GM18867 (cell line): ENCODE data around the gene PKN1.

ENCODE experiments used
- ATAC-seq: cut with Tn5 transposase; IDR thresholded peaks from one replicate; pipeline ENCODE4 v1.9.1; 2021; ENCODE audit warnings: mild to moderate bottlenecking, moderate library complexity; ENCODE audit not compliant: unreplicated experiment

PKN1 gene

GRCh38 chr19:14405758-14406644 lies 27.1 kb upstream of the PKN1 start:
- ATAC-seq: peak; percentile 70

GRCh38 chr19:14406645-14407401 lies 26.3 kb upstream of the PKN1 start:
- ATAC-seq: no peak

GRCh38 chr19:14407605-14408484 lies 25.3 kb upstream of the PKN1 start:
- ATAC-seq: no peak

- no peak for ATAC-seq
These were observed 24.5 kb upstream of the PKN1 start for GRCh38 chr19:14408491-14409145.

GRCh38 chr19:14409146-14410023 lies 23.7 kb upstream of the PKN1 start:
- ATAC-seq: no peak

GRCh38 chr19:14410091-14411051 lies 22.7 kb upstream of the PKN1 start:
- ATAC-seq: no peak

- ATAC-seq: no peak
These were observed 21.8 kb upstream of the PKN1 start for GRCh38 chr19:14411161-14411937.

- ATAC-seq: no peak
These were observed 21.2 kb upstream of the PKN1 start for GRCh38 chr19:14411938-14412245.

- no peak for ATAC-seq
These were observed 20.6 kb upstream of the PKN1 start for GRCh38 chr19:14412324-14412995.

GRCh38 chr19:14412996-14413692 lies 20.0 kb upstream of the PKN1 start:
- ATAC-seq: no peak

GRCh38 chr19:14413693-14414181 lies 19.4 kb upstream of the PKN1 start:
- ATAC-seq: no peak

GRCh38 chr19:14414926-14415690 lies 18.0 kb upstream of the PKN1 start:
- ATAC-seq: no peak

- no peak for ATAC-seq
These were observed 16.3 kb upstream of the PKN1 start for GRCh38 chr19:14416817-14417231.

- ATAC-seq: peak; percentile 40
These were observed 14.3 kb upstream of the PKN1 start for GRCh38 chr19:14418856-14419105.

- ATAC-seq: peak; percentile 88
These were observed 13.8 kb upstream of the PKN1 start, which contains the start of gene DDX39A for GRCh38 chr19:14419106-14419813. DDX39A (minus strand) TSS chr19:14419341; CDS start chr19:14413220, 6,121 bp downstream.
